ENCODE results near the gene CIT.

- TF ChIP-seq EZH2 (IDR thresholded peaks at IDR 0.05; ENCODE audit: borderline replicate concordance, low read length) (no peak), CTCF (conservative IDR thresholded peaks at IDR 0.05 in 1 of 2, IDR thresholded peaks at IDR 0.05 in 1 of 2; ENCODE audit: extremely low read depth in 1 of 2, insufficient read depth in 1 of 2, low read depth in 1 of 2, low read length in 2 of 2) (no peak)
These were observed 210.1 kb downstream of the CIT start for GRCh38 chr12:119666900-119667576.
